ENCODE measurements around the gene DHX15. TPM values are rescaled to one million over a fixed set of nuclear protein-coding genes. Genes with fewer than 3 reads are reported as not detected.

The DHX15 gene
- total and polyA plus RNA-seq, 10 of the 15 experiments (the other 5 are each of a cell fraction or from before 2014, with no cell fraction given): 166 to 269 (median 184) TPM

DNA sequence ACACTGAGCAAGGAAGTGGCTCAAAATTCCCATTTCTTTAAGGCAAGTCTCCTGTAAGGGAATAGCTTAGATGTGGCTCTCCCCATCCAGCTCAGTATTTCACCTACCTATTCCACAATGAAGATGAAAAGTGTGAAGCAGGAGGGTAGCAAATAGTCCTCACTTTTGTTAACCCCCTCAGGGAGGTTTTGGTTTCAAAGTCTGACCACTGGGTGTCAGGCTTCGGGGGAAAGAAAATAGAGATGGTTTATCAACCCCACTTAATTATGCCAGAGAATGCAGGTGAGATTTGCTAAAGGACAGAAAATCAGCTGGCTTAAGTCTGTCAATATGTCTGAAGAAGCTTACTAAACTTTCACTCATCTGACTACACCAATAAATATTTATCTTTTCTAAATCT lies 69.5 kb downstream of the DHX15 start:
- Histone ChIP-seq H3K9me3 (replicated peaks; ENCODE audit: control insufficient read depth, insufficient read depth, low read length) (no peaks in the 10 kb centered on the region), H3K4me1 (ENCODE audit: control insufficient read depth, insufficient read depth, low read length) (no peaks in the 10 kb centered on the region), H3K4me3 (no peak overlapping the region), H3K27me3 (replicated peaks in 1 of 2; ENCODE audit: control insufficient read depth in 2 of 2, insufficient read depth in 2 of 2, low read length in 1 of 2) (no peaks in the 10 kb centered on the region), H3K9ac (ENCODE audit: control insufficient read depth, insufficient read depth, low read length) (no peak overlapping the region), H3K79me2 (ENCODE audit: control insufficient read depth, insufficient read depth, low read length) (no peaks in the 10 kb centered on the region), H4K20me1 (ENCODE audit: control insufficient read depth, insufficient read depth) (no peaks in the 10 kb centered on the region), H3K27ac (ENCODE audit: control insufficient read depth, insufficient read depth) (no peak overlapping the region), H3K36me3 (ENCODE audit: control insufficient read depth in 2 of 2, insufficient read depth in 2 of 2, low read length in 1 of 2) (peaks cover 0 to 12% of the 10 kb centered on the region in 2 experiments; a peak in 1 of 4 replicates), H3K4me2 (ENCODE audit: control insufficient read depth, insufficient read depth) (no peak overlapping the region), H2AFZ (ENCODE audit: control insufficient read depth, low read depth, low read length) (no peak overlapping the region)
- DNase-seq (ENCODE audit: low read depth, low spot score): no peak
- no TSS peak for BruUV-seq (replicated peaks)
- RAD21 ChIA-PET (ENCODE audit: unreplicated experiment): no interaction called here
- in situ Hi-C loops (cut with MboI): no loop called here
- TF ChIP-seq, protein P1, sequence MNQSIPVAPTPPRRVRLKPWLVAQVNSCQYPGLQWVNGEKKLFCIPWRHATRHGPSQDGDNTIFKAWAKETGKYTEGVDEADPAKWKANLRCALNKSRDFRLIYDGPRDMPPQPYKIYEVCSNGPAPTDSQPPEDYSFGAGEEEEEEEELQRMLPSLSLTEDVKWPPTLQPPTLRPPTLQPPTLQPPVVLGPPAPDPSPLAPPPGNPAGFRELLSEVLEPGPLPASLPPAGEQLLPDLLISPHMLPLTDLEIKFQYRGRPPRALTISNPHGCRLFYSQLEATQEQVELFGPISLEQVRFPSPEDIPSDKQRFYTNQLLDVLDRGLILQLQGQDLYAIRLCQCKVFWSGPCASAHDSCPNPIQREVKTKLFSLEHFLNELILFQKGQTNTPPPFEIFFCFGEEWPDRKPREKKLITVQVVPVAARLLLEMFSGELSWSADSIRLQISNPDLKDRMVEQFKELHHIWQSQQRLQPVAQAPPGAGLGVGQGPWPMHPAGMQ (IDR thresholded peaks at IDR 0.05; ENCODE audit: borderline replicate concordance): no peak
- TF ChIP-seq SMC3 (IDR thresholded peaks at IDR 0.05; ENCODE audit: borderline replicate concordance, low read length) (peak; percentile 20; the same call in 1 of the 2 replicates), RAD21 (IDR thresholded peaks at IDR 0.05; ENCODE audit: insufficient read depth, low read depth, low read length) (peak; percentile 31; the same call in 1 of the 2 replicates)
- TF ChIP-seq, protein P2, sequence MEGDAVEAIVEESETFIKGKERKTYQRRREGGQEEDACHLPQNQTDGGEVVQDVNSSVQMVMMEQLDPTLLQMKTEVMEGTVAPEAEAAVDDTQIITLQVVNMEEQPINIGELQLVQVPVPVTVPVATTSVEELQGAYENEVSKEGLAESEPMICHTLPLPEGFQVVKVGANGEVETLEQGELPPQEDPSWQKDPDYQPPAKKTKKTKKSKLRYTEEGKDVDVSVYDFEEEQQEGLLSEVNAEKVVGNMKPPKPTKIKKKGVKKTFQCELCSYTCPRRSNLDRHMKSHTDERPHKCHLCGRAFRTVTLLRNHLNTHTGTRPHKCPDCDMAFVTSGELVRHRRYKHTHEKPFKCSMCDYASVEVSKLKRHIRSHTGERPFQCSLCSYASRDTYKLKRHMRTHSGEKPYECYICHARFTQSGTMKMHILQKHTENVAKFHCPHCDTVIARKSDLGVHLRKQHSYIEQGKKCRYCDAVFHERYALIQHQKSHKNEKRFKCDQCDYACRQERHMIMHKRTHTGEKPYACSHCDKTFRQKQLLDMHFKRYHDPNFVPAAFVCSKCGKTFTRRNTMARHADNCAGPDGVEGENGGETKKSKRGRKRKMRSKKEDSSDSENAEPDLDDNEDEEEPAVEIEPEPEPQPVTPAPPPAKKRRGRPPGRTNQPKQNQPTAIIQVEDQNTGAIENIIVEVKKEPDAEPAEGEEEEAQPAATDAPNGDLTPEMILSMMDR (IDR thresholded peaks at IDR 0.05 in 2 of 3, conservative IDR thresholded peaks at IDR 0.05 in 1 of 3; ENCODE audit: control insufficient read depth in 2 of 3, extremely low read depth in 1 of 3, insufficient read depth in 1 of 3, low read depth in 3 of 3, low read length in 3 of 3): peak in 1 of 3 experiments; percentile 23; a peak in 2 of 6 replicates
- SMC1A ChIA-PET (ENCODE audit: uncharacterized antibody, unreplicated experiment): no interaction called here
- intact Hi-C loops (cut with micrococcal nuclease; ENCODE audit: unreplicated experiment): no loop called here
- CTCF ChIA-PET: interaction anchor here (0.7 to 1.6 kb wide), 6 partner anchors 10 to 170 kb away, joined by 3 to 5 read pairs (median 4); no protein-coding TSS in a partner anchor
- POLR2A ChIA-PET: interaction anchor here (0.6 kb wide), 1 partner anchor 171 kb away, joined by 3 read pairs; no protein-coding TSS in a partner anchor
- 8% methylated on average over 1 of the region's 1 CpG for WGBS (ENCODE audit: insufficient coverage, insufficient replicate concordance, low lambda C conversion rate, missing lambda C conversion rate)
- no peak for FAIRE-seq
- peak; percentile 60 for ATAC-seq
